ENCODE measurements around the gene EMILIN2.

Gene EMILIN2

GRCh38 chr18:2895391-2895790 is 48.6 kb downstream of the EMILIN2 start:
- no peak overlapping the region for H3K27ac ChIP-seq
- TF ChIP-seq ZFX (IDR thresholded peaks at IDR 0.05; ENCODE audit: borderline replicate concordance), result no peak
- TF ChIP-seq, protein P1, sequence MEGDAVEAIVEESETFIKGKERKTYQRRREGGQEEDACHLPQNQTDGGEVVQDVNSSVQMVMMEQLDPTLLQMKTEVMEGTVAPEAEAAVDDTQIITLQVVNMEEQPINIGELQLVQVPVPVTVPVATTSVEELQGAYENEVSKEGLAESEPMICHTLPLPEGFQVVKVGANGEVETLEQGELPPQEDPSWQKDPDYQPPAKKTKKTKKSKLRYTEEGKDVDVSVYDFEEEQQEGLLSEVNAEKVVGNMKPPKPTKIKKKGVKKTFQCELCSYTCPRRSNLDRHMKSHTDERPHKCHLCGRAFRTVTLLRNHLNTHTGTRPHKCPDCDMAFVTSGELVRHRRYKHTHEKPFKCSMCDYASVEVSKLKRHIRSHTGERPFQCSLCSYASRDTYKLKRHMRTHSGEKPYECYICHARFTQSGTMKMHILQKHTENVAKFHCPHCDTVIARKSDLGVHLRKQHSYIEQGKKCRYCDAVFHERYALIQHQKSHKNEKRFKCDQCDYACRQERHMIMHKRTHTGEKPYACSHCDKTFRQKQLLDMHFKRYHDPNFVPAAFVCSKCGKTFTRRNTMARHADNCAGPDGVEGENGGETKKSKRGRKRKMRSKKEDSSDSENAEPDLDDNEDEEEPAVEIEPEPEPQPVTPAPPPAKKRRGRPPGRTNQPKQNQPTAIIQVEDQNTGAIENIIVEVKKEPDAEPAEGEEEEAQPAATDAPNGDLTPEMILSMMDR (IDR thresholded peaks at IDR 0.05), result no peak

GRCh38 chr18:2896990-2897389 is 50.2 kb downstream of the EMILIN2 start:
- TF ChIP-seq, protein P1 (IDR thresholded peaks at IDR 0.05), result no peak
- no peak for TF ChIP-seq ZFX (IDR thresholded peaks at IDR 0.05; ENCODE audit: borderline replicate concordance)
- no peak overlapping the region for H3K27ac ChIP-seq

DNA sequence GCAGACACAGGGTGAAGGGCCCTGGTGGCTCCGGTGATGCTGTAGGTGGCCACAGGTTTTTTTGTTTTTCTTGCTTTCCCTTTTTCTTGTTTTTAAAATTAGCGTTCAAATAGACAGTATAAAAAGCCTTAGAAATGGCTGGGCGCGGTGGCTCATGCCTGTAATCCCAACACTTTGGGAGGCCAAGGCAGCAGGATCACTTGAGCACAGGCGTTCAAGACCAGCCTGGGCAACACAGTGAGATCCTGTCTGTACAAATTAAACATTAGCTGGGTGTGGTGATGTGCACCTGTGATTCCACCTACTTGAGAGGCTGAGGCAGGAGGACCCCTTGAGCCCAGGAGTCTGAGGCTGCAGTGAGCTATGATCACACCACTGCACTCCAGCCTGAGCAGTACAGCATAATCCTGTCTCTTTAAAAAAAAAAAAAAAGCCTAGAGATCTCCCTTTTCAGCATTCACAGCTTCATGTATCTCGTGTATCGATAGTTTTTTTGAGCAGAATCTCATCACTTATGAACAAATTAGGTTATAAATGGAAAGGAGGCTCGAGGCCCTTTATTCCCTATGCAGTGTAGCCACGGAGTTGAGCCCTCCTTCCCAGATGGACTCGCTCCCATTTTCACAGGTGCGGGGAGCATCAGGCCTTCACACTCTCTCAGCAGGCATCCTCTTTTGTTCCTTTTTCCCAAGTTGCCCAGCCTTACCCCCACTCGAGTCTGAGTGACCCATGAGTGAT is 50.8 kb downstream of the EMILIN2 start:
- no peak for TF ChIP-seq ZFX (IDR thresholded peaks at IDR 0.05; ENCODE audit: borderline replicate concordance)
- TF ChIP-seq, protein P1 (IDR thresholded peaks at IDR 0.05), result no peak
- no peak overlapping the region for H3K27ac ChIP-seq

- no peak overlapping the region for H3K27ac ChIP-seq
- no peak for TF ChIP-seq ZFX (IDR thresholded peaks at IDR 0.05; ENCODE audit: borderline replicate concordance)
- TF ChIP-seq, protein P1 (IDR thresholded peaks at IDR 0.05), result no peak
These were observed 51.4 kb downstream of the EMILIN2 start for GRCh38 chr18:2898186-2898640.

GRCh38 chr18:2900684-2901422 is 54.0 kb downstream of the EMILIN2 start:
- H3K27ac ChIP-seq, result no peak overlapping the region
- TF ChIP-seq ZFX (IDR thresholded peaks at IDR 0.05; ENCODE audit: borderline replicate concordance), result no peak
- TF ChIP-seq, protein P1 (IDR thresholded peaks at IDR 0.05), result no peak

DNA sequence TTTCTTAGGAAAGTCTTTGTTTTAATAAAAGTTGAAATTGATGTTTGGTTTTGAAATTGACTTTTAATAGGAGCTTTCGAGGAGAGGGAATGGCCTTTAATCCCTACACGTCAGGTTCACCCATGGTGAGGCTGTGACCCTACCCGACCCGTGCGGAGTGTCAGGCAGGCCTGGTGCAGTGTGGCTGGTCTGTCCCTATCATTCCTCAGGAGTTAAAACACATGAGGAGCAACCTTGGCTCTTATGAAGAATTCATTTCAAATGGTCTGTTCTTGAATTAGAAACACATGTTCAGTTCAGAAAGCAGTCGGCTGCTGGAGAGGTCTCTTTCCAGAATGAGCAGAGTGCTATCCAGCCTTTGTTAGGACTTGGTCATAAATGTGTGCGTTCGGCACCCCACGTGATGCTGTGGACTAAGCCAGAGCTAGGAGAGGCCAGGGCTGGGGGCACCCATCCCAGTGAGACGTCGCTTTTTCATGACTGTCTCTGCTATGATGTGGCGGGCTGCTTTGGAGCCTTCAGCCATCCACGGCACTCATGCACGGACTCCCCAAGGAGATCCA is 54.7 kb downstream of the EMILIN2 start:
- TF ChIP-seq, protein P1 (IDR thresholded peaks at IDR 0.05), result no peak
- H3K27ac ChIP-seq, result no peak overlapping the region

GRCh38 chr18:2902327-2902726 is 55.5 kb downstream of the EMILIN2 start:
- TF ChIP-seq, protein P1 (IDR thresholded peaks at IDR 0.05), result no peak
- TF ChIP-seq ZFX (IDR thresholded peaks at IDR 0.05; ENCODE audit: borderline replicate concordance), result no peak
- no peak overlapping the region for H3K27ac ChIP-seq

All from 22Rv1 (cell line).